Measurements from ENCODE around the gene PLEKHH3.

The PLEKHH3 gene

GRCh38 chr17:42676424-42677011 is at the start of gene PLEKHH3:
TSS of gene PLEKHH3 (minus strand) at chr17:42676994. CDS start at chr17:42676563, 431 bp downstream.
- Mint-ChIP-seq H3K36me3 (ENCODE audit: low read depth) (no peaks in the 10 kb centered on the region), H3K27me3 (peaks cover 66% of the 10 kb centered on the region), H3K9me3 (no peaks in the 10 kb centered on the region), H3K4me1 (ENCODE audit: low read depth) (peaks cover 57% of the 10 kb centered on the region), H3K4me3 (peak within 1 kb of the TSS; percentile 87), H3K27ac (peak within 1 kb of the TSS; percentile 95)
- intact Hi-C loops (cut with micrococcal nuclease): no loop called here

- H3K4me1 Mint-ChIP-seq (ENCODE audit: low read depth): no peaks in the 10 kb centered on the region
- no peaks in the 10 kb centered on the region for H3K9me3 Mint-ChIP-seq
- intact Hi-C loops (cut with micrococcal nuclease): no loop called here
- H3K36me3 Mint-ChIP-seq (ENCODE audit: low read depth): peaks cover 99% of the 10 kb centered on the region
- H3K27ac Mint-ChIP-seq: no peak overlapping the region
- no peaks in the 10 kb centered on the region for H3K27me3 Mint-ChIP-seq
- H3K4me3 Mint-ChIP-seq: no peak overlapping the region
Measured at GRCh38 chr17:42725143-42725542, 48.3 kb upstream of the PLEKHH3 start.

GRCh38 chr17:42723636-42724035 is 46.8 kb upstream of the PLEKHH3 start:
- Mint-ChIP-seq H3K36me3 (ENCODE audit: low read depth) (peaks cover 95% of the 10 kb centered on the region), H3K9me3 (no peaks in the 10 kb centered on the region), H3K27ac (no peak overlapping the region), H3K4me1 (ENCODE audit: low read depth) (no peaks in the 10 kb centered on the region), H3K4me3 (no peak overlapping the region), H3K27me3 (no peaks in the 10 kb centered on the region)
- intact Hi-C loops (cut with micrococcal nuclease): loop anchor here (5.0 kb wide), 1 partner anchor 209 kb away; no protein-coding TSS in a partner anchor

GRCh38 chr17:42720996-42721583 is 44.3 kb upstream of the PLEKHH3 start:
- Mint-ChIP-seq H3K4me1 (ENCODE audit: low read depth) (no peaks in the 10 kb centered on the region), H3K27me3 (no peaks in the 10 kb centered on the region), H3K9me3 (no peaks in the 10 kb centered on the region), H3K27ac (no peak overlapping the region), H3K4me3 (no peak overlapping the region), H3K36me3 (ENCODE audit: low read depth) (peaks cover 97% of the 10 kb centered on the region)
- intact Hi-C loops (cut with micrococcal nuclease): loop anchor here (1.0 to 5.0 kb wide), 2 partner anchors 42 to 211 kb away; no protein-coding TSS in a partner anchor

GRCh38 chr17:42709561-42709960 is 32.8 kb upstream of the PLEKHH3 start:
- H3K36me3 Mint-ChIP-seq (ENCODE audit: low read depth): peaks cover 99% of the 10 kb centered on the region
- H3K27me3 Mint-ChIP-seq: no peaks in the 10 kb centered on the region
- peaks cover 5% of the 10 kb centered on the region for H3K4me1 Mint-ChIP-seq (ENCODE audit: low read depth)
- no peak overlapping the region for H3K4me3 Mint-ChIP-seq
- no peak overlapping the region for H3K27ac Mint-ChIP-seq
- no peaks in the 10 kb centered on the region for H3K9me3 Mint-ChIP-seq
- intact Hi-C loops (cut with micrococcal nuclease): loop anchor here (10.0 kb wide), 1 partner anchor 125 kb away; no protein-coding TSS in a partner anchor

GRCh38 chr17:42708588-42708987 is 31.8 kb upstream of the PLEKHH3 start:
- intact Hi-C loops (cut with micrococcal nuclease): loop anchor here (10.0 kb wide), 1 partner anchor 124 kb away; no protein-coding TSS in a partner anchor
- Mint-ChIP-seq H3K27me3 (no peaks in the 10 kb centered on the region), H3K36me3 (ENCODE audit: low read depth) (peaks cover 100% of the 10 kb centered on the region), H3K4me3 (no peak overlapping the region), H3K9me3 (no peaks in the 10 kb centered on the region), H3K27ac (no peak overlapping the region), H3K4me1 (ENCODE audit: low read depth) (peaks cover 5% of the 10 kb centered on the region)

GRCh38 chr17:42706732-42707131 is 29.9 kb upstream of the PLEKHH3 start:
- H3K4me1 Mint-ChIP-seq (ENCODE audit: low read depth): peaks cover 11% of the 10 kb centered on the region
- no peaks in the 10 kb centered on the region for H3K9me3 Mint-ChIP-seq
- no peaks in the 10 kb centered on the region for H3K27me3 Mint-ChIP-seq
- H3K36me3 Mint-ChIP-seq (ENCODE audit: low read depth): peaks cover 100% of the 10 kb centered on the region
- intact Hi-C loops (cut with micrococcal nuclease): loop anchor here (10.0 kb wide), 1 partner anchor 122 kb away; no protein-coding TSS in a partner anchor
- no peak overlapping the region for H3K27ac Mint-ChIP-seq
- no peak overlapping the region for H3K4me3 Mint-ChIP-seq

GRCh38 chr17:42704837-42705494 is 28.2 kb upstream of the PLEKHH3 start:
- Mint-ChIP-seq H3K36me3 (ENCODE audit: low read depth) (peaks cover 100% of the 10 kb centered on the region), H3K27ac (no peak overlapping the region), H3K9me3 (no peaks in the 10 kb centered on the region), H3K27me3 (no peaks in the 10 kb centered on the region), H3K4me1 (ENCODE audit: low read depth) (peaks cover 11% of the 10 kb centered on the region), H3K4me3 (no peak overlapping the region)
- intact Hi-C loops (cut with micrococcal nuclease): loop anchor here (10.0 kb wide), 1 partner anchor 120 kb away; no protein-coding TSS in a partner anchor

GRCh38 chr17:42704490-42704836 is 27.7 kb upstream of the PLEKHH3 start:
- Mint-ChIP-seq H3K27ac (no peak overlapping the region), H3K27me3 (no peaks in the 10 kb centered on the region), H3K9me3 (no peaks in the 10 kb centered on the region), H3K4me1 (ENCODE audit: low read depth) (peaks cover 11% of the 10 kb centered on the region), H3K4me3 (no peak overlapping the region), H3K36me3 (ENCODE audit: low read depth) (peaks cover 96% of the 10 kb centered on the region)
- intact Hi-C loops (cut with micrococcal nuclease): loop anchor here (10.0 kb wide), 1 partner anchor 120 kb away; no protein-coding TSS in a partner anchor

GRCh38 chr17:42702446-42702845 is 25.7 kb upstream of the PLEKHH3 start:
- H3K36me3 Mint-ChIP-seq (ENCODE audit: low read depth): peaks cover 96% of the 10 kb centered on the region
- H3K4me3 Mint-ChIP-seq: no peak overlapping the region
- no peak overlapping the region for H3K27ac Mint-ChIP-seq

GRCh38 chr17:42700586-42701289 is 23.9 kb upstream of the PLEKHH3 start:
- intact Hi-C loops (cut with micrococcal nuclease): loop anchor here (10.0 kb wide), 1 partner anchor 116 kb away; no protein-coding TSS in a partner anchor
- no peak overlapping the region for H3K27ac Mint-ChIP-seq
- peaks cover 91% of the 10 kb centered on the region for H3K36me3 Mint-ChIP-seq (ENCODE audit: low read depth)
- H3K4me1 Mint-ChIP-seq (ENCODE audit: low read depth): peaks cover 11% of the 10 kb centered on the region
- H3K9me3 Mint-ChIP-seq: no peaks in the 10 kb centered on the region
- no peaks in the 10 kb centered on the region for H3K27me3 Mint-ChIP-seq
- no peak overlapping the region for H3K4me3 Mint-ChIP-seq

More at GRCh38 chr17:42702446-42702845, 25.7 kb upstream of the PLEKHH3 start:
- Mint-ChIP-seq H3K4me1 (ENCODE audit: low read depth) (peaks cover 11% of the 10 kb centered on the region), H3K27me3 (no peaks in the 10 kb centered on the region), H3K9me3 (no peaks in the 10 kb centered on the region)
- intact Hi-C loops (cut with micrococcal nuclease): loop anchor here (10.0 kb wide), 1 partner anchor 118 kb away; no protein-coding TSS in a partner anchor

GRCh38 chr17:42699415-42699740 is 22.6 kb upstream of the PLEKHH3 start:
- H3K9me3 Mint-ChIP-seq: no peaks in the 10 kb centered on the region
- intact Hi-C loops (cut with micrococcal nuclease): no loop called here
- H3K4me1 Mint-ChIP-seq (ENCODE audit: low read depth): peaks cover 6% of the 10 kb centered on the region
- H3K27me3 Mint-ChIP-seq: no peaks in the 10 kb centered on the region
- peaks cover 81% of the 10 kb centered on the region for H3K36me3 Mint-ChIP-seq (ENCODE audit: low read depth)
- no peak overlapping the region for H3K4me3 Mint-ChIP-seq
- H3K27ac Mint-ChIP-seq: no peak overlapping the region

- no peaks in the 10 kb centered on the region for H3K9me3 Mint-ChIP-seq
- H3K36me3 Mint-ChIP-seq (ENCODE audit: low read depth): peaks cover 76% of the 10 kb centered on the region
- no peak overlapping the region for H3K4me3 Mint-ChIP-seq
- H3K27me3 Mint-ChIP-seq: no peaks in the 10 kb centered on the region
- peaks cover 6% of the 10 kb centered on the region for H3K4me1 Mint-ChIP-seq (ENCODE audit: low read depth)
- intact Hi-C loops (cut with micrococcal nuclease): no loop called here
- H3K27ac Mint-ChIP-seq: no peak overlapping the region
Measured at GRCh38 chr17:42698736-42699414, 22.1 kb upstream of the PLEKHH3 start.
